ENCODE results near the gene MOBP. TPM values are rescaled to one million over a fixed set of nuclear protein-coding genes. Genes with fewer than 3 reads are reported as not detected.
A peak's percentile ranks its signal among the peaks of the same experiment; 100 is the strongest.

Gene MOBP
- polyA plus RNA-seq, 3 donors = not detected

- TF ChIP-seq CTCF (IDR thresholded peaks at IDR 0.05) = peak; percentile 86
- no peak overlapping the region for H3K4me3 Mint-ChIP-seq
- no peaks in the 10 kb centered on the region for H3K36me3 Mint-ChIP-seq
- Histone ChIP-seq H3K4me3 (replicated peaks in 1 of 3; ENCODE audit: low read depth in 2 of 3, low read length in 3 of 3) (no peak overlapping the region), H3K4me1 (ENCODE audit: control insufficient read depth in 1 of 2, insufficient read depth in 2 of 2, low read length in 2 of 2) (no peaks in the 10 kb centered on the region), H3K9me3 (replicated peaks in 1 of 2; ENCODE audit: control insufficient read depth in 1 of 2, insufficient read depth in 1 of 2, low read length in 2 of 2) (no peaks in the 10 kb centered on the region), H3K27ac (ENCODE audit: low read depth in 1 of 2, low read length in 2 of 2) (no peak overlapping the region), H4K20me1 (ENCODE audit: insufficient read depth, low read length) (no peaks in the 10 kb centered on the region), H3K9ac (ENCODE audit: insufficient read depth, low read length, poor library complexity, severe bottlenecking) (no peak overlapping the region), H3K79me2 (ENCODE audit: insufficient read depth, low read length) (no peaks in the 10 kb centered on the region), H3K4me2 (replicated peaks; ENCODE audit: extremely low read depth, low read length, poor library complexity, severe bottlenecking) (no peak overlapping the region), H2AFZ (ENCODE audit: insufficient read depth, low read depth, low read length, poor library complexity, severe bottlenecking) (no peak overlapping the region), H3K27me3 (ENCODE audit: control insufficient read depth in 2 of 2, insufficient read depth in 2 of 2, low read length in 2 of 2) (no peaks in the 10 kb centered on the region), H3K36me3 (replicated peaks in 1 of 2; ENCODE audit: control insufficient read depth in 1 of 2, insufficient read depth in 2 of 2, low read length in 2 of 2) (no peaks in the 10 kb centered on the region)
- H3K27me3 Mint-ChIP-seq (ENCODE audit: low read depth in 3 of 3) = peaks cover 0 to 5% (median 4%) of the 10 kb centered on the region in 3 donors
- peaks cover 3% of the 10 kb centered on the region for H3K4me1 Mint-ChIP-seq
- no peaks in the 10 kb centered on the region for H3K9me3 Mint-ChIP-seq
- 67% methylated on average over 2 of the region's 13 CpGs for WGBS (ENCODE audit: insufficient coverage)
- intact Hi-C loops (cut with micrococcal nuclease) = no loop called here
- peak; percentile 34 to 71 (median 55) for DNase-seq
- peak overlapping the region in 1 of 7 donors; percentile 50 for H3K27ac Mint-ChIP-seq
Observed at GRCh38 chr3:39447637-39448483, 19.6 kb upstream of the MOBP start.

GRCh38 chr3:39448506-39449233, 18.8 kb upstream of the MOBP start:
- no peaks in the 10 kb centered on the region for H3K79me2 ChIP-seq (ENCODE audit: insufficient read depth, low read length)
- peaks cover 3% of the 10 kb centered on the region for H3K4me1 Mint-ChIP-seq
- no peaks in the 10 kb centered on the region for H3K9me3 ChIP-seq (replicated peaks in 1 of 2; ENCODE audit: control insufficient read depth in 1 of 2, insufficient read depth in 1 of 2, low read length in 2 of 2)
- H3K27ac Mint-ChIP-seq = peak overlapping the region in 1 of 7 donors; percentile 50
- no peak overlapping the region for H3K9ac ChIP-seq (ENCODE audit: insufficient read depth, low read length, poor library complexity, severe bottlenecking)
- H3K4me1 ChIP-seq (ENCODE audit: control insufficient read depth in 1 of 2, insufficient read depth in 2 of 2, low read length in 2 of 2) = no peaks in the 10 kb centered on the region
- no peaks in the 10 kb centered on the region for H3K9me3 Mint-ChIP-seq
- no peak for DNase-seq
- H3K4me2 ChIP-seq (replicated peaks; ENCODE audit: extremely low read depth, low read length, poor library complexity, severe bottlenecking) = no peak overlapping the region
- WGBS (ENCODE audit: insufficient coverage) = 71% methylated on average over 1 of the region's 10 CpGs
- H3K27ac ChIP-seq (ENCODE audit: low read depth in 1 of 2, low read length in 2 of 2) = no peak overlapping the region
- no peak overlapping the region for H3K4me3 Mint-ChIP-seq
- H3K27me3 Mint-ChIP-seq (ENCODE audit: low read depth in 3 of 3) = peaks cover 2 to 8% (median 4%) of the 10 kb centered on the region in 3 donors
- intact Hi-C loops (cut with micrococcal nuclease) = no loop called here
- H3K27me3 ChIP-seq (ENCODE audit: control insufficient read depth in 2 of 2, insufficient read depth in 2 of 2, low read length in 2 of 2) = no peaks in the 10 kb centered on the region
- TF ChIP-seq CTCF (IDR thresholded peaks at IDR 0.05) = no peak
- no peaks in the 10 kb centered on the region for H3K36me3 ChIP-seq (replicated peaks in 1 of 2; ENCODE audit: control insufficient read depth in 1 of 2, insufficient read depth in 2 of 2, low read length in 2 of 2)
- no peaks in the 10 kb centered on the region for H3K36me3 Mint-ChIP-seq
- H3K4me3 ChIP-seq (replicated peaks in 1 of 3; ENCODE audit: low read depth in 2 of 3, low read length in 3 of 3) = no peak overlapping the region
- no peaks in the 10 kb centered on the region for H4K20me1 ChIP-seq (ENCODE audit: insufficient read depth, low read length)
- H2AFZ ChIP-seq (ENCODE audit: insufficient read depth, low read depth, low read length, poor library complexity, severe bottlenecking) = no peak overlapping the region

All from CD14-positive monocyte (primary cell).